ENCODE results near the gene PROCR. TPM values are rescaled to one million over a fixed set of nuclear protein-coding genes. Genes with fewer than 3 reads are reported as not detected.
"Not testable (repeated sequence)": the region's sequence is repeated elsewhere in the genome, so short reads cannot be mapped to it uniquely, and the experiment has no call there.

Gene PROCR
- total RNA-seq, 4 donors from 2014 or later = 5.7 to 32.2 (median 26.1) TPM

DNA sequence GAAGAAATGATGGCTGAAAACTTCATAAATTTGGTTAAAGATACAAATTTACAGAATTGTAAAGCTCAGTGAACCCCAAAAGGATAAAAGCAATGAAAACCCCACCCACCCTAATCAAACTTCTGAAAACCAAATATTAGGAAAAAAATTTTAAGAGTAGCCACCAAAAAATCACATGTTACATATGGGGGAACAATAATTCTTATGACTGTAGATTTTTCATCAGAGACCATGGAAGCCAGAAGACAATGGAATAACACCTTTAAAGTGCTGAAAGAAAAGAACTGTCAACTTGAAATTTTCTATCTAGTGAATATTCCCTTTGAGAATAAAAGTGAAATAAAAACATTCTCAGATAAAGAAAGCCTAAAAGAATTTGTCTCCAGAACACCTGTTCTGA is 24.4 kb downstream of the PROCR start:
- no peak for DNase-seq (ENCODE audit: low spot score in 2 of 2)
- intact Hi-C loops (cut with DNase I; ENCODE audit: low total_unique reads) = no loop called here

DNA sequence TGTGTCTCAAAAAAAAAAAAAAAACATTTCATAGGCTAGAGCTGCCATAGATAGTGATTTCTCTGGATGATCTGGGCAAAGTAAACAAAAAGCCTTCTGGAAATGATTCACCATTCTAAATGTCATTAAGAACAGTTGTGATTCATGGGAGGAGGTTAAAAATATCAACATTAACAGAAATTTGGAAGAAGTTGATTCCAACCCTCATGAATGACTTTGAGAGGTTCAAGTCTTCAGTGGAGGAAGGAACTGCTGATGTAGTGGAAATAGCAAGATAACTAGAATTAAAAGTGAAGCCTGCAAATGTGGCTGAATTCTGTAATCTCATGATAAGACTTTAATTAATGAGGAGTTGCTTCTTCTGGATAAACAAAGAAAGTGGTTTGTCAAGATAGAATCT is 27.9 kb downstream of the PROCR start:
- intact Hi-C loops (cut with DNase I; ENCODE audit: low total_unique reads) = no loop called here
- H3K4me3 ChIP-seq (ENCODE audit: low read depth, poor library complexity, severe bottlenecking) = no peak overlapping the region
- no peak for TF ChIP-seq POLR2A (IDR thresholded peaks at IDR 0.05)
- TF ChIP-seq, protein P1, sequence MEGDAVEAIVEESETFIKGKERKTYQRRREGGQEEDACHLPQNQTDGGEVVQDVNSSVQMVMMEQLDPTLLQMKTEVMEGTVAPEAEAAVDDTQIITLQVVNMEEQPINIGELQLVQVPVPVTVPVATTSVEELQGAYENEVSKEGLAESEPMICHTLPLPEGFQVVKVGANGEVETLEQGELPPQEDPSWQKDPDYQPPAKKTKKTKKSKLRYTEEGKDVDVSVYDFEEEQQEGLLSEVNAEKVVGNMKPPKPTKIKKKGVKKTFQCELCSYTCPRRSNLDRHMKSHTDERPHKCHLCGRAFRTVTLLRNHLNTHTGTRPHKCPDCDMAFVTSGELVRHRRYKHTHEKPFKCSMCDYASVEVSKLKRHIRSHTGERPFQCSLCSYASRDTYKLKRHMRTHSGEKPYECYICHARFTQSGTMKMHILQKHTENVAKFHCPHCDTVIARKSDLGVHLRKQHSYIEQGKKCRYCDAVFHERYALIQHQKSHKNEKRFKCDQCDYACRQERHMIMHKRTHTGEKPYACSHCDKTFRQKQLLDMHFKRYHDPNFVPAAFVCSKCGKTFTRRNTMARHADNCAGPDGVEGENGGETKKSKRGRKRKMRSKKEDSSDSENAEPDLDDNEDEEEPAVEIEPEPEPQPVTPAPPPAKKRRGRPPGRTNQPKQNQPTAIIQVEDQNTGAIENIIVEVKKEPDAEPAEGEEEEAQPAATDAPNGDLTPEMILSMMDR (IDR thresholded peaks at IDR 0.05) = no peak
- no peak for DNase-seq (ENCODE audit: low spot score in 2 of 2)

More for the DNA sequence above, 24.4 kb downstream of the PROCR start:
- no peak overlapping the region for H3K4me3 ChIP-seq (ENCODE audit: low read depth, poor library complexity, severe bottlenecking)
- no peak for TF ChIP-seq POLR2A (IDR thresholded peaks at IDR 0.05)
- TF ChIP-seq, protein P1 (IDR thresholded peaks at IDR 0.05) = no peak

DNA sequence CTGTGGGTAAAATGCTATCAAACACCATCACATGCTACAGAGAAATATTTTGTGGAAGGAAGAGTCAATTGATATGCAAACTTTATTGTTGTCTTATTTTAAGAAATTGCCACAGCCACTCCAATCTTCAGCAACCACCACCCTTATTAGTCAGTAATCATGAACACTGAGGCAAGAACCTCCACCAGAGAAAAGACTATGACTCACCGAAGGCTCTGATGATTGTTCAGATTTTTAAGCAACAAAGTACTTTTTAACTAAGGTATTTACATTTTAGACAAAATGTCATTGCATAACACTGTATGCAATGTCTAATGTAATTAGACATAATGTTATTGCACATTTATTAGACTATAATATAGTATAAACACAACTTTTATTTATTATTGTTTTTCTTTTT is 28.4 kb downstream of the PROCR start:
- TF ChIP-seq, protein P1 (IDR thresholded peaks at IDR 0.05) = no peak
- TF ChIP-seq POLR2A (IDR thresholded peaks at IDR 0.05) = no peak
- DNase-seq (ENCODE audit: low spot score in 2 of 2) = no peak

DNA sequence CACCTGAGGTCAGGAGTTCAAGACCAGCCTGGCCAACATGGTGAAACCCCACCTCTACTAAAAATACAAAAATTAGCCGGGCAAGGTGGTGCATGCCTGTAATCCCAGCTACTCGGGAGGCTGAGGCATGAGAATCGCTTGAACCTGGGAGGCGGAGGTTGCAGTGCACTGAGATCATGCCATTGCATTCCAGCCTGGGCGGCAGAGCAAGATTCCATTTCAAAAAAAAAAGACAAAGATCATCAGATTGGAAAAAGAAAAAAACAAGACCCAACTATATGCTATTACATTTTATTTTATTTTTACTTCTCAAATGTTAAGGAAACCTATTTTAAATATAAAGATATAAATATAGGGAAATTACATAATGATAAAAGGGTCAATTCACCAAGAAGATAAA is 29.6 kb downstream of the PROCR start:
- H3K4me3 ChIP-seq (ENCODE audit: low read depth, poor library complexity, severe bottlenecking); intact Hi-C loops (cut with DNase I; ENCODE audit: low total_unique reads); DNase-seq (ENCODE audit: low spot score in 2 of 2): not testable (repeated sequence)
- WGBS, 2 donors = 90 to 94% methylated on average over 5 of the region's 5 CpGs

More for the DNA sequence above, 28.4 kb downstream of the PROCR start:
- 73 to 76% methylated on average over 1 of the region's 1 CpG for WGBS, 2 donors
- intact Hi-C loops (cut with DNase I; ENCODE audit: low total_unique reads) = no loop called here
- H3K4me3 ChIP-seq (ENCODE audit: low read depth, poor library complexity, severe bottlenecking) = no peak overlapping the region

DNA sequence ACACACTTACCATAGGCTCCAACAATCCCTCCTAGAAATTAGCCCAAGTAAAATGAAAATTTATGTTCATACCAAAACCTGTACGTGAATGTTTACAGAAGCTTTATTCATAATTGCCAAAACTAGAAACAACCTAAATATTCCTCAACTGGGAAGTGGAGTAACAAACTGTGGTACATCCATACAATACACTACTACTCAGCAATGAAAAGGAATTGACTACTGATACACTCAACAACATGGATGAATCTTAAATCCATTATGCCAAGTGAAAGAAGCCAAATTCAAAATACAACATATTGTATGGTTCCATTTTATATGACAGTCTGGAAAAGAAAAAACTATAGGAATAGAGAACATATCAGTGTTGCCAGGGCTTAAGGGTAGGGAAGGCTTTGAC is 34.9 kb downstream of the PROCR start:
- DNase-seq (ENCODE audit: low spot score in 2 of 2) = no peak
- intact Hi-C loops (cut with DNase I; ENCODE audit: low total_unique reads) = no loop called here
- H3K4me3 ChIP-seq (ENCODE audit: low read depth, poor library complexity, severe bottlenecking) = no peak overlapping the region
- no peak for TF ChIP-seq POLR2A (IDR thresholded peaks at IDR 0.05)
- TF ChIP-seq, protein P1 (IDR thresholded peaks at IDR 0.05) = no peak
- 93 to 95% methylated on average over 1 of the region's 1 CpG for WGBS, 2 donors

DNA sequence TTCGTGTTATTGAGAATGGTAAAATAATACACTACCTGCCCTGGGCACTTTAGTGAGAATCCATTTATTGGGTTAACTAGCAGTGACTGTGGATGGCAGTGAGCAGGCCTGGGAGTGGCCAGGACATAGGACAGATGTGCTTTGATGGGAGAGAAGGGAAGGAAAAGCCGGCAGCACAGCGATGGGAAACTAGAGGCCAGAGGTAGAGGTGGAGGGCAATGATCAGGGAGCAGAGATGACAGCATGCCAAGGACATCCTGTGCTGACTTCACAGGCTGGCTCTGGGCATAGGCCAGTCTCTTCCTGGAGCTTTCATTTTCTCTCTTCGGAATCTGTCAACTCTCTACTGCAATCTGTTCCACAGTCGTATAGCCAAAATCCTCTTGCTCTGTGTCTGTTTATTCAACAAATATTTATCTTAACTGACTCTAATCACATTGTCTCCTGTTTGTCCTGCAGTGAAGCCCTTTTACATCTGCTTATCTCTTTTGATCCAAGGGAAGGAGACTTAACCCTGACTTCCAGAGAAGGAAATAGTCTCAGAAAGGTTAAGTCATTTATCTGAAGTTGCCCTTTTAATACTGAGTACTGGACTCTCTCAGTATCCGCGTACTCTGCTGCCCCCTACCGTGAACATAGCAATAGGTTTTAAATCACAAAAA is 36.2 kb downstream of the PROCR start:
- 23 to 28% methylated on average over 8 of the region's 8 CpGs for WGBS, 2 donors
- intact Hi-C loops (cut with DNase I; ENCODE audit: low total_unique reads) = no loop called here
- no peak overlapping the region for H3K4me3 ChIP-seq (ENCODE audit: low read depth, poor library complexity, severe bottlenecking)
- no peak for TF ChIP-seq POLR2A (IDR thresholded peaks at IDR 0.05)
- TF ChIP-seq, protein P1 (IDR thresholded peaks at IDR 0.05) = peak in 1 of 3 donors; percentile 83
- DNase-seq (ENCODE audit: low spot score in 2 of 2) = peak; percentile 81 to 92

Data from lower leg skin (tissue), 4 donors.